ENCODE data around the gene MCC.

DNA sequence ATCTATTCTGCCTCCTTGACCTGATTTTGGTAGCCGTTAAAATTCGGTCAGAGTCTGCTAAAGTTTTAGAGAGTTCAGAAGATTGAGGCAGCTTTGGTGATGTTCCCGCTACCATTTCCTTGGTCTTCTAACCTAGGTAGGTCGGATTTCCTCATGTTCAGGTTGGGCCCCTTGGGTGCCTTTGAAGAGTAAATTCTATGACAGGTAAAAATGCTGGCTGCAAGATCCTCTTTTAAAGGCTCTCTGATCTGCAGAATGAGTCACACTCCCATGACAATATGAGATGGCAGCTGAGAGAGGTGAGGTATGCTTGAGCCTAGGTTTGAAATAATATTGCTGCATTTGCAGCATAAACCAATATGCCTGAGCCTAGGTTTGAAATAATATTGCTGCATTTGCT, 252.4 kb downstream of the MCC start:
- TF ChIP-seq, protein P1, sequence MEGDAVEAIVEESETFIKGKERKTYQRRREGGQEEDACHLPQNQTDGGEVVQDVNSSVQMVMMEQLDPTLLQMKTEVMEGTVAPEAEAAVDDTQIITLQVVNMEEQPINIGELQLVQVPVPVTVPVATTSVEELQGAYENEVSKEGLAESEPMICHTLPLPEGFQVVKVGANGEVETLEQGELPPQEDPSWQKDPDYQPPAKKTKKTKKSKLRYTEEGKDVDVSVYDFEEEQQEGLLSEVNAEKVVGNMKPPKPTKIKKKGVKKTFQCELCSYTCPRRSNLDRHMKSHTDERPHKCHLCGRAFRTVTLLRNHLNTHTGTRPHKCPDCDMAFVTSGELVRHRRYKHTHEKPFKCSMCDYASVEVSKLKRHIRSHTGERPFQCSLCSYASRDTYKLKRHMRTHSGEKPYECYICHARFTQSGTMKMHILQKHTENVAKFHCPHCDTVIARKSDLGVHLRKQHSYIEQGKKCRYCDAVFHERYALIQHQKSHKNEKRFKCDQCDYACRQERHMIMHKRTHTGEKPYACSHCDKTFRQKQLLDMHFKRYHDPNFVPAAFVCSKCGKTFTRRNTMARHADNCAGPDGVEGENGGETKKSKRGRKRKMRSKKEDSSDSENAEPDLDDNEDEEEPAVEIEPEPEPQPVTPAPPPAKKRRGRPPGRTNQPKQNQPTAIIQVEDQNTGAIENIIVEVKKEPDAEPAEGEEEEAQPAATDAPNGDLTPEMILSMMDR (IDR thresholded peaks at IDR 0.05) = no peak
- TF ChIP-seq POLR2A (IDR thresholded peaks at IDR 0.05) = no peak
